HL-60 (cell line): ENCODE data around the gene CDH23.

ENCODE experiments used
- CTCF ChIP-seq: IDR thresholded peaks from one replicate; pipeline ENCODE4 v1.5.1; 2011; ENCODE audit warnings: low read length, control low read depth, inconsistent platforms; ENCODE audit not compliant: insufficient read depth
- GABPA ChIP-seq: IDR thresholded peaks from 2 replicates; pipeline ENCODE4 v1.6.1; 2012; ENCODE audit warnings: low read depth
- POLR2AphosphoS5 ChIP-seq: IDR thresholded peaks from 2 replicates; pipeline ENCODE4 v1.6.1; 2012; ENCODE audit warnings: low read depth
- SPI1 ChIP-seq: IDR thresholded peaks from 2 replicates; pipeline ENCODE4 v1.6.1; 2012; ENCODE audit warnings: low read depth, mild to moderate bottlenecking, borderline replicate concordance

GRCh38 chr10:71860243-71861029 lies 463.7 kb downstream of the CDH23 start:
- TF ChIP-seq CTCF: no peak
- TF ChIP-seq SPI1: peak; percentile 84
- no peak for TF ChIP-seq GABPA
- TF ChIP-seq POLR2AphosphoS5: no peak
